Measurements from ENCODE around the gene STARD10. TPM values are rescaled to one million over a fixed set of nuclear protein-coding genes. Genes with fewer than 3 reads are reported as not detected.

STARD10 gene
- total and polyA plus RNA-seq, 2 of the 8 experiments (the other 6 are each of a cell fraction or from before 2014, with no cell fraction given), result 23.7 to 35.7 TPM

DNA sequence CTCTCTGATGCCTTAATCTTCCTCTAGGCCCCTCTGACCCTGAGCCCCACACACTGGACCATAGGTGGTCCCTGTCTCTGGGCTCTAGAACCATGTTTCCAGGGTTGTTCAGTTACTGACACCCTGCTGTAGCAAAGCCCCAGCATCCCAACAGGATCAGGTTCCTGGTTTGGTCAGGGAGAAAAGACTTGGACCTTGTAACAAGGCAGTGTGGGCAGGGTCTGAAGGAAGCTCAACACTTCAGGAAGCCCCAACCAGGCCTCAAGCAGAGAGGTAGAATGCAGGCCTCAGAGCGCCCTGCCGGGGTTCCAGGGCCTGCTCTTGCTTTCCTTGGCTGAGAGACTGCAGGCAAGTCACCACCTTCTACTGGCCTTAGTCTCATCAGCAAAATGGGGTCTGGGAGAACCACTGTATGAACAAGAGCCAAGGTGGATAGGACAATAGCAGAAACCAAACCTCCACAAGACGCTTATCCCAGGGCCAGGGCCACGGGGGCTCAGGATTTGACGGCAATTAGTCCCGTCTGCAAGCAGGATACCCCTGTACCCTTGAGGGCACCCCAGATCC lies 46.5 kb downstream of the STARD10 start:
- Histone ChIP-seq H4K91ac (replicated peaks; ENCODE audit: insufficient read length, low read length) (no peak overlapping the region), H3K23me2 (ENCODE audit: low read depth, low read length) (peaks cover 12% of the 10 kb centered on the region; the same call in 1 of the 2 replicates), H3K56ac (replicated peaks; ENCODE audit: insufficient read length, low read depth, low read length) (no peak overlapping the region), H4K5ac (ENCODE audit: insufficient read length, low read depth, low read length) (no peak overlapping the region), H2BK12ac (ENCODE audit: low read depth, low read length) (no peak overlapping the region), H2AK5ac (ENCODE audit: low read depth, low read length) (no peak overlapping the region), H3K79me2 (ENCODE audit: control insufficient read depth in 1 of 2, insufficient read depth in 2 of 2, low read length in 2 of 2) (peaks cover 4 to 67% of the 10 kb centered on the region in 2 experiments; a peak in 3 of 4 replicates), H3K4me3 (ENCODE audit: extremely low read depth in 1 of 4, insufficient read depth in 2 of 4, low read depth in 3 of 4, low read length in 4 of 4) (no peak overlapping the region), H3K4me1 (replicated peaks in 1 of 4; ENCODE audit: control insufficient read depth in 3 of 4, insufficient read depth in 4 of 4, low read length in 3 of 4) (peaks cover 5 to 15% (median 8%) of the 10 kb centered on the region in 4 experiments), H2BK5ac (ENCODE audit: low read depth, low read length) (peak overlapping the region; percentile 56), H3K9me3 (ENCODE audit: insufficient read depth in 2 of 2, low read depth in 1 of 2, low read length in 1 of 2) (no peaks in the 10 kb centered on the region), H3K4me2 (ENCODE audit: insufficient read depth in 1 of 2, low read depth in 2 of 2, low read length in 2 of 2) (no peak overlapping the region), H2AFZ (ENCODE audit: low read length) (no peak overlapping the region), H3K79me1 (ENCODE audit: low read depth, low read length) (peaks cover 27% of the 10 kb centered on the region), H2BK20ac (ENCODE audit: low read length) (no peak overlapping the region), H3K36me3 (ENCODE audit: control insufficient read depth in 2 of 4, insufficient read depth in 4 of 4, low read length in 3 of 4) (no peaks in the 10 kb centered on the region), H3K14ac (ENCODE audit: insufficient read length) (no peak overlapping the region), H3K18ac (ENCODE audit: extremely low read depth, low read length) (no peak overlapping the region), H4K20me1 (replicated peaks in 1 of 2; ENCODE audit: control insufficient read depth in 1 of 2, insufficient read depth in 2 of 2, low read length in 2 of 2) (peaks cover 16 to 38% of the 10 kb centered on the region in 2 experiments), H3K23ac (ENCODE audit: insufficient read length) (no peak overlapping the region), H3K27ac (ENCODE audit: low read depth, low read length) (no peak overlapping the region), H2BK15ac (ENCODE audit: low read length) (no peak overlapping the region), H3K4ac (replicated peaks; ENCODE audit: insufficient read length, low read depth, low read length) (no peak overlapping the region), H4K8ac (ENCODE audit: extremely low read depth, insufficient read depth, low read length) (no peak overlapping the region), H3K9ac (replicated peaks in 1 of 4; ENCODE audit: extremely low read depth in 1 of 4, low read depth in 3 of 4, low read length in 3 of 4) (no peak overlapping the region; a peak in 1 of 7 replicates), H2BK120ac (replicated peaks; ENCODE audit: low read depth, low read length) (no peak overlapping the region), H3K27me3 (replicated peaks in 1 of 4; ENCODE audit: control insufficient read depth in 3 of 4, extremely low read depth in 1 of 4, insufficient read depth in 3 of 4, low read length in 3 of 4) (no peaks in the 10 kb centered on the region)
- DNase-seq (ENCODE audit: low read depth in 1 of 2, low spot score in 2 of 2), result no peak
- 93% methylated on average over 6 of the region's 6 CpGs; no CpG with 5 or more reads in 1 of the 2 experiments for WGBS, 2 experiments (ENCODE audit: extremely low coverage in 1 of 2, insufficient coverage in 1 of 2, insufficient read length in 1 of 2, insufficient replicate concordance in 2 of 2, low coverage in 1 of 2, low lambda C conversion rate in 2 of 2, missing lambda C conversion rate in 1 of 2)
- CTCF ChIA-PET (ENCODE audit: partially characterized antibody), result interaction anchor here (0.7 to 3.2 kb wide), 10 partner anchors 10 to 560 kb away, joined by 3 to 16 read pairs (median 4); partner anchors contain the start of gene STARD10
- FAIRE-seq, result no peak
- POLR2A ChIA-PET (ENCODE audit: partially characterized antibody), result no interaction called here

All from H1 (cell line).